Natural killer cell (primary cell): ENCODE data around the gene PGAP2. TPM values are rescaled to one million over a fixed set of nuclear protein-coding genes. Genes with fewer than 3 reads are reported as not detected.
"Not testable (repeated sequence)": the region's sequence is repeated elsewhere in the genome, so short reads cannot be mapped to it uniquely, and the experiment has no call there.

Experiments
- ATAC-seq, 3 donors: fragments of 150-1000 bp in 2 of 3; fragments of 200-7000 bp in 1 of 3; cut with Tn5 transposase; 1 replicate in 1 of 3; 2 replicates in 2 of 3; pipeline ENCODE4 v1.10.0; 2021; ENCODE audit warnings: mild to moderate bottlenecking in 2 of 3, moderate library complexity in 2 of 3
- DNase-seq, 2 donors: peaks; one replicate each; pipeline versions ENCODE4 v3.0.0 to v3.0.0-alpha.2; 2013 to 2021; ENCODE audit warnings: mixed read lengths in 1 of 2
- H3K27ac ChIP-seq: one replicate; pipeline ENCODE4 v1.5.1; 2013; ENCODE audit warnings: mild to moderate bottlenecking, low read length
- H3K27me3 ChIP-seq: one replicate; pipeline ENCODE4 v1.6.1; 2013; ENCODE audit warnings: low read length; ENCODE audit not compliant: control insufficient read depth, insufficient read depth
- H3K36me3 ChIP-seq: one replicate; pipeline ENCODE4 v1.6.1; 2013; ENCODE audit warnings: low read length; ENCODE audit not compliant: control insufficient read depth, insufficient read depth
- H3K4me1 ChIP-seq: one replicate; pipeline ENCODE4 v1.6.1; 2013; ENCODE audit warnings: low read length; ENCODE audit not compliant: control insufficient read depth, insufficient read depth
- H3K4me3 ChIP-seq: one replicate; pipeline ENCODE4 v1.5.1; 2013; ENCODE audit warnings: low read length
- H3K9me3 ChIP-seq: one replicate; pipeline ENCODE4 v1.6.1; 2013; ENCODE audit warnings: low read length; ENCODE audit not compliant: control insufficient read depth, insufficient read depth
- H3K27ac Mint-ChIP-seq, 2 donors: one replicate each; pipeline ENCODE4 v1.8.0; 2022; ENCODE audit warnings: mild to moderate bottlenecking in 2 of 2, mixed read lengths in 2 of 2, moderate library complexity in 1 of 2
- H3K27me3 Mint-ChIP-seq, 2 donors: one replicate each; pipeline ENCODE4 v1.8.0; 2022; ENCODE audit warnings: low read depth in 2 of 2, mixed read lengths in 2 of 2
- H3K36me3 Mint-ChIP-seq: one replicate; pipeline ENCODE4 v1.8.0; 2022; ENCODE audit warnings: mixed read lengths
- H3K4me1 Mint-ChIP-seq, 2 donors: one replicate each; pipeline ENCODE4 v1.8.0; 2022; ENCODE audit warnings: mixed read lengths in 2 of 2
- H3K4me3 Mint-ChIP-seq: one replicate; pipeline ENCODE4 v1.8.0; 2022; ENCODE audit warnings: mild to moderate bottlenecking, moderate library complexity, mixed read lengths
- H3K9me3 Mint-ChIP-seq, 2 donors: one replicate each; pipeline ENCODE4 v1.8.0; 2022; ENCODE audit warnings: mixed read lengths in 2 of 2
- WGBS: methylation state at CpG from one replicate; pipeline ENCODE4 v1.1.7; 2013; ENCODE audit warnings: missing lambda C conversion rate; ENCODE audit not compliant: insufficient coverage; 5-methylcytosine and 5-hydroxymethylcytosine counted together
- intact Hi-C: fragments of 100-400 bp; cut with micrococcal nuclease; formaldehyde crosslinking; loops from one replicate; pipeline ENCODE4 v1.14.2; 2022
- total RNA-seq, 4 donors: library from RNA; stranded (reverse); fragments of 120-200 nt in 1 of 4; gene quantifications; one replicate each; pipeline versions ENCODE4 v1.2.3 to v1.2.4, GENCODE V29; 2013 to 2022
- TF ChIP-seq, protein P1 (sequence below): fragments of 200-600 bp; IDR thresholded peaks from one replicate; pipeline ENCODE4 v1.8.0; 2022; ENCODE audit warnings: antibody characterized with exemption

The PGAP2 gene
- total RNA-seq, 3 donors from 2014 or later (not counting 1 experiment from before 2014, with no cell fraction given), result 9.5 to 17.5 (median 9.8) TPM

- H3K27ac Mint-ChIP-seq, result no peak overlapping the region
- TF ChIP-seq, protein P1, sequence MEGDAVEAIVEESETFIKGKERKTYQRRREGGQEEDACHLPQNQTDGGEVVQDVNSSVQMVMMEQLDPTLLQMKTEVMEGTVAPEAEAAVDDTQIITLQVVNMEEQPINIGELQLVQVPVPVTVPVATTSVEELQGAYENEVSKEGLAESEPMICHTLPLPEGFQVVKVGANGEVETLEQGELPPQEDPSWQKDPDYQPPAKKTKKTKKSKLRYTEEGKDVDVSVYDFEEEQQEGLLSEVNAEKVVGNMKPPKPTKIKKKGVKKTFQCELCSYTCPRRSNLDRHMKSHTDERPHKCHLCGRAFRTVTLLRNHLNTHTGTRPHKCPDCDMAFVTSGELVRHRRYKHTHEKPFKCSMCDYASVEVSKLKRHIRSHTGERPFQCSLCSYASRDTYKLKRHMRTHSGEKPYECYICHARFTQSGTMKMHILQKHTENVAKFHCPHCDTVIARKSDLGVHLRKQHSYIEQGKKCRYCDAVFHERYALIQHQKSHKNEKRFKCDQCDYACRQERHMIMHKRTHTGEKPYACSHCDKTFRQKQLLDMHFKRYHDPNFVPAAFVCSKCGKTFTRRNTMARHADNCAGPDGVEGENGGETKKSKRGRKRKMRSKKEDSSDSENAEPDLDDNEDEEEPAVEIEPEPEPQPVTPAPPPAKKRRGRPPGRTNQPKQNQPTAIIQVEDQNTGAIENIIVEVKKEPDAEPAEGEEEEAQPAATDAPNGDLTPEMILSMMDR, result no peak
- no peaks in the 10 kb centered on the region for H3K36me3 ChIP-seq
- H3K27me3 ChIP-seq, result no peaks in the 10 kb centered on the region
- no peak overlapping the region for H3K27ac ChIP-seq
- peaks cover 14% of the 10 kb centered on the region for H3K4me1 ChIP-seq
- H3K27me3 Mint-ChIP-seq, result no peaks in the 10 kb centered on the region
- 93% methylated on average over 1 of the region's 1 CpG for WGBS
- intact Hi-C loops, result loop anchor here (5.0 to 10.0 kb wide), 2 partner anchors 37 to 55 kb away; no protein-coding TSS in a partner anchor
- no peaks in the 10 kb centered on the region for H3K36me3 Mint-ChIP-seq
- H3K4me1 Mint-ChIP-seq, result peaks cover 6 to 16% of the 10 kb centered on the region in 2 donors
- ATAC-seq, result no peak
- no peaks in the 10 kb centered on the region for H3K9me3 Mint-ChIP-seq
- DNase-seq, result no peak
- no peaks in the 10 kb centered on the region for H3K9me3 ChIP-seq
- H3K4me3 ChIP-seq, result no peak overlapping the region
- no peak overlapping the region for H3K4me3 Mint-ChIP-seq
Measured at GRCh38 chr11:3809624-3809928, 1.2 kb downstream of the PGAP2 start.

DNA sequence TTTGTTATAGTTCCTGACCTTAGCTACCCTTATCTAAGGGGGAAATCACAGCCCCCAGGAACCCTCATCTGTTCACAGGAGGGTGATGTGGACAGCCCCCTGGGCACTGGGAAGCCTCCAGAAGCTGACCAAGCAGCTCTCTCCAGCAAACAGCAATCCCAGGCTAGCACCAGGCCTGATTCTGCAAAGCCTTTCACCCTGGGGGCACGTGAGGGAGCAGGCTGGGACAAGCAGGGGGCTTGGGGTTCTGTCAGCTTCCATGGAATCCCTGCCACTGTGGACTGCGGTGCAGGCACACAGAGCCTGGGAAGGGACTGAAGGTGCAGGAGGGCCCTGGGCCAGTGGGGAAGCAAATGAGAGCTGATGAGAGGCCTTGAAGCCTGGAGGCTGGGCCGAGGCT lies 2.1 kb downstream of the PGAP2 start:
- H3K27ac Mint-ChIP-seq, result no peak overlapping the region
- DNase-seq (no peak), ATAC-seq (no peak)
- Histone ChIP-seq H3K27ac (no peak overlapping the region), H3K4me1 (peaks cover 14% of the 10 kb centered on the region), H3K27me3 (no peaks in the 10 kb centered on the region), H3K9me3 (no peaks in the 10 kb centered on the region), H3K36me3 (no peaks in the 10 kb centered on the region), H3K4me3 (no peak overlapping the region)
- H3K36me3 Mint-ChIP-seq, result no peaks in the 10 kb centered on the region
- no peaks in the 10 kb centered on the region for H3K27me3 Mint-ChIP-seq
- no peak overlapping the region for H3K4me3 Mint-ChIP-seq
- no peaks in the 10 kb centered on the region for H3K9me3 Mint-ChIP-seq
- peaks cover 6 to 16% of the 10 kb centered on the region in 2 donors for H3K4me1 Mint-ChIP-seq
- intact Hi-C loops, result no loop called here
- TF ChIP-seq, protein P1, result no peak
- WGBS, result 91% methylated on average over 3 of the region's 3 CpGs

DNA sequence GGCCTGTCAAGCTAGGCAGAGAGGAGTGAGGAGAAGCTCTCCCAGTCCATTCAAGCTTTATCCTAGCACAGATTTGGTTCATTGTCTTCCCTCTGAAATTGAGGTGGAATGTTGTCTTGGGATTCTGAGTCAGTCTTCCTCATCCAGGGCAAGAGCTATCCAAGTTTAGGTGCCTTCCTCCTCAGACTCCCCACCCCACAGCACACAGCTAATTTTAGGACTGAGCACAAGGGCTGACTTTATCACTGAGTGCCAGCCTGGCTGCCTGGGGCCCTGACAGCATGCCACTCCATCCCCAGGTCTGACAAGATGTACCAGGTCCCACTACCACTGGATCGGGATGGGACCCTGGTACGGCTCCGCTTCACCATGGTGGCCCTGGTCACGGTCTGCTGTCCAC lies 2.6 kb downstream of the PGAP2 start:
- Histone ChIP-seq H3K27me3 (no peaks in the 10 kb centered on the region), H3K4me1 (peaks cover 14% of the 10 kb centered on the region), H3K36me3 (no peaks in the 10 kb centered on the region), H3K9me3 (no peaks in the 10 kb centered on the region), H3K4me3 (no peak overlapping the region), H3K27ac (no peak overlapping the region)
- TF ChIP-seq, protein P1, result no peak
- no peak for ATAC-seq
- Mint-ChIP-seq H3K9me3 (no peaks in the 10 kb centered on the region), H3K4me3 (no peak overlapping the region), H3K27me3 (no peaks in the 10 kb centered on the region), H3K27ac (no peak overlapping the region), H3K4me1 (peaks cover 6 to 16% of the 10 kb centered on the region in 2 donors), H3K36me3 (no peaks in the 10 kb centered on the region)
- no peak for DNase-seq
- intact Hi-C loops, result no loop called here
- 100% methylated on average over 4 of the region's 4 CpGs for WGBS

GRCh38 chr11:3814832-3815231 lies 6.5 kb downstream of the PGAP2 start:
- H3K27ac Mint-ChIP-seq, result not testable (repeated sequence)

More at GRCh38 chr11:3814832-3815231, 6.5 kb downstream of the PGAP2 start:
- H3K27me3 ChIP-seq, ATAC-seq, intact Hi-C loops, H3K4me1 Mint-ChIP-seq, H3K9me3 Mint-ChIP-seq, H3K36me3 Mint-ChIP-seq, H3K27ac ChIP-seq, H3K4me3 ChIP-seq, H3K9me3 ChIP-seq, H3K4me3 Mint-ChIP-seq, H3K36me3 ChIP-seq, DNase-seq, H3K27me3 Mint-ChIP-seq, H3K4me1 ChIP-seq: not testable (repeated sequence)
- 94% methylated on average over 5 of the region's 5 CpGs for WGBS
